ENCODE results near the gene ADSL. TPM values are rescaled to one million over a fixed set of nuclear protein-coding genes. Genes with fewer than 3 reads are reported as not detected.

The ADSL gene
- total RNA-seq, 1 donor from 2014 or later = 41.0 TPM

DNA sequence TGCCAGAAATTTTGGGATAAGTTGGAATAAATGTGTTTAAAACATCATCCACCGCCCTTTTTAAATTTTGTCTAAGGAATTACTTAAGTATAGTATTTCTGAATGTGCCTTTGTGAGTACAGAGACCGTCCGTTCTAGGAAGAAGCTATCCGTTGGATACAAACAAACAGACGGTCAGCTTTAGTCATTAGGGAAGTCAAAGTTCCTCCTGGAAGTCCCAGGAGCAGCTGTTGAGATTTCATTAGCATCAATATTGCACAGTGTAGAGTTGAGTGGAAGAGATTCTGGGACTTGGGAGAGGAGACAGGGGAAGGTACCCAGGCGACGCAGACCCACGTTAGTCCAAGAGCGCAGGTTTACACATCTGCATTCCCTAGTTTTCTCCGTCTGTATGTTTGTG is 15.7 kb upstream of the ADSL start:
- intact Hi-C loops (cut with DNase I) = no loop called here
- no peak for TF ChIP-seq POLR2AphosphoS5 (IDR thresholded peaks at IDR 0.05; ENCODE audit: insufficient read depth in 1 of 2, low read depth in 1 of 2)
- TF ChIP-seq POLR2A (IDR thresholded peaks at IDR 0.05) = no peak
- TF ChIP-seq, protein P1, sequence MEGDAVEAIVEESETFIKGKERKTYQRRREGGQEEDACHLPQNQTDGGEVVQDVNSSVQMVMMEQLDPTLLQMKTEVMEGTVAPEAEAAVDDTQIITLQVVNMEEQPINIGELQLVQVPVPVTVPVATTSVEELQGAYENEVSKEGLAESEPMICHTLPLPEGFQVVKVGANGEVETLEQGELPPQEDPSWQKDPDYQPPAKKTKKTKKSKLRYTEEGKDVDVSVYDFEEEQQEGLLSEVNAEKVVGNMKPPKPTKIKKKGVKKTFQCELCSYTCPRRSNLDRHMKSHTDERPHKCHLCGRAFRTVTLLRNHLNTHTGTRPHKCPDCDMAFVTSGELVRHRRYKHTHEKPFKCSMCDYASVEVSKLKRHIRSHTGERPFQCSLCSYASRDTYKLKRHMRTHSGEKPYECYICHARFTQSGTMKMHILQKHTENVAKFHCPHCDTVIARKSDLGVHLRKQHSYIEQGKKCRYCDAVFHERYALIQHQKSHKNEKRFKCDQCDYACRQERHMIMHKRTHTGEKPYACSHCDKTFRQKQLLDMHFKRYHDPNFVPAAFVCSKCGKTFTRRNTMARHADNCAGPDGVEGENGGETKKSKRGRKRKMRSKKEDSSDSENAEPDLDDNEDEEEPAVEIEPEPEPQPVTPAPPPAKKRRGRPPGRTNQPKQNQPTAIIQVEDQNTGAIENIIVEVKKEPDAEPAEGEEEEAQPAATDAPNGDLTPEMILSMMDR (IDR thresholded peaks at IDR 0.05) = no peak
- H3K36me3 ChIP-seq = peaks cover 0 to 4% of the 10 kb centered on the region in 2 donors
- H3K9me3 ChIP-seq = no peaks in the 10 kb centered on the region
- DNase-seq (ENCODE audit: extremely low spot score in 2 of 2) = no peak
- no peaks in the 10 kb centered on the region for H3K27me3 ChIP-seq
- no peak overlapping the region for H3K4me3 ChIP-seq
- H3K4me1 ChIP-seq = peaks cover 11% of the 10 kb centered on the region
- H3K27ac ChIP-seq = no peak overlapping the region

DNA sequence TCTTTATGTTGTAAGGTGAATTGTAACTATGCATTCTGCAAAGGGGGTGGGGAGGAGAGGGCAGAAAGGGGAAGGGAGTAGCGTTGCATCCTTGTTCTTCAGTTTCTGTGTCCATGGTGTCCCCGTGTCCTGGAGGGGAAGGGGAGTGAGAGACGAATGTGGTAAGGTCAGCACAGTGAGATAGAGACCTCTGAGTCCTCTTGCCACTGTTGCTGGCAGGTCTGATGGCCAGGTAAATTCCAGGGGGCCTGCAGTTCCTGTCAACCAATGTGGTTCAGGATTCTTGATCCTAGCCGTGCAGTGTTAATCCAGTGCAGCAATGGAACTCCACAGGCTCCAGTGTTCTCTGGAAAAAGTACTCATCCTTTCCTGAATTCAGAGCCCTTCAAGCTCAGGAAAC is 14.6 kb upstream of the ADSL start:
- no peak overlapping the region for H3K4me3 ChIP-seq
- DNase-seq (ENCODE audit: extremely low spot score in 2 of 2) = no peak
- H3K27ac ChIP-seq = no peak overlapping the region
- H3K9me3 ChIP-seq = no peaks in the 10 kb centered on the region
- H3K4me1 ChIP-seq = peaks cover 10% of the 10 kb centered on the region
- intact Hi-C loops (cut with DNase I) = no loop called here
- TF ChIP-seq POLR2AphosphoS5 (IDR thresholded peaks at IDR 0.05; ENCODE audit: insufficient read depth in 1 of 2, low read depth in 1 of 2) (no peak), POLR2A (IDR thresholded peaks at IDR 0.05) (no peak)
- TF ChIP-seq, protein P1 (IDR thresholded peaks at IDR 0.05) = no peak
- H3K27me3 ChIP-seq = no peaks in the 10 kb centered on the region
- H3K36me3 ChIP-seq = peaks cover 0 to 3% of the 10 kb centered on the region in 2 donors

DNA sequence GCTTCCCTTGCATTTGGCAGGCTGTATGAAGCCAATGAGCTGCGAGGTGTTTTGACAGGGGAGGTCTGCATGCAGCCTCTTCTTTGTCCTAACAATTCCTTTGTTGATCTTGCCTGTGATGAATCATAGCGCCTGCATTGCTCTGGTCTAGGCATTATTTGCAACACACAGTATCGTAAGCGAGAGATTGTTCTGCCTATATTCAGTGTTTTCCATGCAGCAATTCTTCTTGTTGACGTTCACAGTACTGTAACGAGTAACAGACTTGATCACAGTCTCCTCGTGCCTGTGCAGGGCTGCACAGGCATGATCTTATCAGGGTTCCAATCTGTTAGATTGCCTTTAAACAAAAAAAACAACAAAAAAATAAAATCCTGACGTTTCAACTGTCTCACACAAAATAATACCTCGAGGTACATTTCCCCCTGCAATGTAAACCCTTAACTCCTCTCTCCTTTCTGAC is 13.9 kb upstream of the ADSL start:
- Histone ChIP-seq H3K9me3 (no peaks in the 10 kb centered on the region), H3K27me3 (no peaks in the 10 kb centered on the region), H3K4me1 (peaks cover 4% of the 10 kb centered on the region), H3K27ac (no peak overlapping the region), H3K36me3 (peaks cover 0 to 3% of the 10 kb centered on the region in 2 donors), H3K4me3 (no peak overlapping the region)
- DNase-seq (ENCODE audit: extremely low spot score in 2 of 2) = no peak
- intact Hi-C loops (cut with DNase I) = no loop called here
- TF ChIP-seq, protein P1 (IDR thresholded peaks at IDR 0.05) = no peak
- no peak for TF ChIP-seq POLR2A (IDR thresholded peaks at IDR 0.05)
- TF ChIP-seq POLR2AphosphoS5 (IDR thresholded peaks at IDR 0.05; ENCODE audit: insufficient read depth in 1 of 2, low read depth in 1 of 2) = no peak

DNA sequence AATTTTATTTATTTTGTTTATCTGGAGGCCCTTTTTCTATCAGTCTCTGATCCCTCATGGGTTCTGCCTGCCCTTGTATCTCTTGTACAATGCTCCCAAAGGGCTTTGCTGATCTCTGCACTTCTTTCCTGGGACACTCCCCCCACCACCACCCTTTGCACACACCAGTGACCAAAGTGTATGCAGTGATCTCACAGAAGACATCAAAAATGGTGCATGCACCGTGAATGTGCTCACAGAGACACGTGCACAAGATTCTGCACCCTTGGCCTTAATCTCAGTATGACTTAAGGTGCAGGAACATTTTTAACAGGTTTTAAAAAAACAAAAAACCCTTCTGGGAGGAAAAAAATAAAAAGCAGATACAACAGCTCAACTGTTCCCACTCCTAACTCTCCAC is 12.2 kb upstream of the ADSL start:
- peaks cover 0 to 3% of the 10 kb centered on the region in 2 donors for H3K36me3 ChIP-seq
- H3K27ac ChIP-seq = no peak overlapping the region
- H3K4me3 ChIP-seq = no peak overlapping the region
- TF ChIP-seq, protein P1 (IDR thresholded peaks at IDR 0.05) = no peak
- TF ChIP-seq POLR2AphosphoS5 (IDR thresholded peaks at IDR 0.05; ENCODE audit: insufficient read depth in 1 of 2, low read depth in 1 of 2) (no peak), POLR2A (IDR thresholded peaks at IDR 0.05) (no peak)
- no peaks in the 10 kb centered on the region for H3K27me3 ChIP-seq
- intact Hi-C loops (cut with DNase I) = no loop called here
- H3K4me1 ChIP-seq = no peaks in the 10 kb centered on the region
- H3K9me3 ChIP-seq = no peaks in the 10 kb centered on the region
- DNase-seq (ENCODE audit: extremely low spot score in 2 of 2) = no peak

DNA sequence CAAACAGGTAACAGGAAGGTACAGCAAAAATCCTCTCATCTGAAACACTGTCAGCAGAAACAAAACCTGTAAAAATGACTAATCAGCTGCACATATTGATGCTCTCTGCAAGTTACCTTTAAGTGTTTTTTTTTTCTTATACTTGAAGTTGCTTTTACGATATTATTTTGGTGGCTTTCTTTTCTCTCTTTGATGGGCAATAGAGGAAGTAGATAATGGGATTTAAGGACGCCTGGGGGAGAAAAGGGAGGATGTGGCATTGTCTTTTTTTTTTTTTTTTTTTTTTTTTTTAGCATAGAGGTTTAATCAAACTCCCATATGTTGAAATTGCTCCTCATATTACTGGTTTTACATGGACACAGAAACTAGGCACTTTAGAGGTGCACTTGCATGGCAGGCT is 11.4 kb upstream of the ADSL start:
- intact Hi-C loops (cut with DNase I) = no loop called here
- TF ChIP-seq POLR2A (IDR thresholded peaks at IDR 0.05) (no peak), POLR2AphosphoS5 (IDR thresholded peaks at IDR 0.05; ENCODE audit: insufficient read depth in 1 of 2, low read depth in 1 of 2) (no peak)
- TF ChIP-seq, protein P1 (IDR thresholded peaks at IDR 0.05) = no peak
- peaks cover 0 to 3% of the 10 kb centered on the region in 2 donors for H3K36me3 ChIP-seq
- no peak for DNase-seq (ENCODE audit: extremely low spot score in 2 of 2)
- H3K9me3 ChIP-seq = no peaks in the 10 kb centered on the region
- H3K27me3 ChIP-seq = no peaks in the 10 kb centered on the region
- H3K4me3 ChIP-seq = no peak overlapping the region
- H3K27ac ChIP-seq = no peak overlapping the region
- no peaks in the 10 kb centered on the region for H3K4me1 ChIP-seq
